ENCODE results near the gene RNF39.

DNA sequence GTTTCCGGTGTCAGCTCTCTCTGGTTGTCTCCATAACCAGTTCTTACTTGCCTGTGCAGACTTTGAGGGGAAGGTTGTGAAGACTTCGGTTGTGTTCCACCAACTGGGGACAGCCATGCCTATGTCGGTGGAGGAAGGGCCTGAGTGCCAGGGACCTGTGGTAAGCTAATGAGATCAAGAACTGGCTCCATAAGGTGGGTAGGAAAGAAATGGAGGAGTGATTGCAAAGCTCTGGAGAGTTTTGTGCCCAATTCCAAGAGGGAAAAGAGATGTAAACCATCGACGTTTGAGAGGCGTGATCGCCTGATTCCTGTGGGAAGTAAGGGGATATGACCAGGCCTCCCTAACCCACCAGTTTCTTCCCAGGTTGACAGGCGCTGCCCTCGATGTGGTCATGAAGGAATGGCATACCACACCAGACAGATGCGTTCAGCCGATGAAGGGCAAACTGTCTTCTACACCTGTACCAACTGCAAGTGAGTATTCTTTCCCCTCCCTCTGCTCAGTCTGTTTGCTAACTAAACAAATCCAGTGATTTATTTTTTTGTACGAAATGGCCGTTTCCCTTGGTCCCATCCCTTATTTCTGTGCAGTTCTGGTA, 13.6 kb downstream of the RNF39 start:
- no peak for TF ChIP-seq RAD21 (IDR thresholded peaks at IDR 0.05; ENCODE audit: insufficient read depth, low read depth, low read length)
- TF ChIP-seq, protein P1, sequence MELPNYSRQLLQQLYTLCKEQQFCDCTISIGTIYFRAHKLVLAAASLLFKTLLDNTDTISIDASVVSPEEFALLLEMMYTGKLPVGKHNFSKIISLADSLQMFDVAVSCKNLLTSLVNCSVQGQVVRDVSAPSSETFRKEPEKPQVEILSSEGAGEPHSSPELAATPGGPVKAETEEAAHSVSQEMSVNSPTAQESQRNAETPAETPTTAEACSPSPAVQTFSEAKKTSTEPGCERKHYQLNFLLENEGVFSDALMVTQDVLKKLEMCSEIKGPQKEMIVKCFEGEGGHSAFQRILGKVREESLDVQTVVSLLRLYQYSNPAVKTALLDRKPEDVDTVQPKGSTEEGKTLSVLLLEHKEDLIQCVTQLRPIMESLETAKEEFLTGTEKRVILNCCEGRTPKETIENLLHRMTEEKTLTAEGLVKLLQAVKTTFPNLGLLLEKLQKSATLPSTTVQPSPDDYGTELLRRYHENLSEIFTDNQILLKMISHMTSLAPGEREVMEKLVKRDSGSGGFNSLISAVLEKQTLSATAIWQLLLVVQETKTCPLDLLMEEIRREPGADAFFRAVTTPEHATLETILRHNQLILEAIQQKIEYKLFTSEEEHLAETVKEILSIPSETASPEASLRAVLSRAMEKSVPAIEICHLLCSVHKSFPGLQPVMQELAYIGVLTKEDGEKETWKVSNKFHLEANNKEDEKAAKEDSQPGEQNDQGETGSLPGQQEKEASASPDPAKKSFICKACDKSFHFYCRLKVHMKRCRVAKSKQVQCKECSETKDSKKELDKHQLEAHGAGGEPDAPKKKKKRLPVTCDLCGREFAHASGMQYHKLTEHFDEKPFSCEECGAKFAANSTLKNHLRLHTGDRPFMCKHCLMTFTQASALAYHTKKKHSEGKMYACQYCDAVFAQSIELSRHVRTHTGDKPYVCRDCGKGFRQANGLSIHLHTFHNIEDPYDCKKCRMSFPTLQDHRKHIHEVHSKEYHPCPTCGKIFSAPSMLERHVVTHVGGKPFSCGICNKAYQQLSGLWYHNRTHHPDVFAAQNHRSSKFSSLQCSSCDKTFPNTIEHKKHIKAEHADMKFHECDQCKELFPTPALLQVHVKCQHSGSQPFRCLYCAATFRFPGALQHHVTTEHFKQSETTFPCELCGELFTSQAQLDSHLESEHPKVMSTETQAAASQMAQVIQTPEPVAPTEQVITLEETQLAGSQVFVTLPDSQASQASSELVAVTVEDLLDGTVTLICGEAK (IDR thresholded peaks at IDR 0.05; ENCODE audit: borderline replicate concordance), result no peak
- TF ChIP-seq, protein P2, sequence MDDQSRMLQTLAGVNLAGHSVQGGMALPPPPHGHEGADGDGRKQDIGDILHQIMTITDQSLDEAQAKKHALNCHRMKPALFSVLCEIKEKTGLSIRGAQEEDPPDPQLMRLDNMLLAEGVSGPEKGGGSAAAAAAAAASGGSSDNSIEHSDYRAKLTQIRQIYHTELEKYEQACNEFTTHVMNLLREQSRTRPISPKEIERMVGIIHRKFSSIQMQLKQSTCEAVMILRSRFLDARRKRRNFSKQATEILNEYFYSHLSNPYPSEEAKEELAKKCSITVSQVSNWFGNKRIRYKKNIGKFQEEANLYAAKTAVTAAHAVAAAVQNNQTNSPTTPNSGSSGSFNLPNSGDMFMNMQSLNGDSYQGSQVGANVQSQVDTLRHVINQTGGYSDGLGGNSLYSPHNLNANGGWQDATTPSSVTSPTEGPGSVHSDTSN (IDR thresholded peaks at IDR 0.05; ENCODE audit: insufficient replicate concordance, low read depth, low read length), result no peak
- TF ChIP-seq EP300 (IDR thresholded peaks at IDR 0.05; ENCODE audit: borderline replicate concordance in 1 of 2, control insufficient read depth in 1 of 2, low read depth in 2 of 2, low read length in 2 of 2), result no peak
